Neural cell (in vitro differentiated cells): ENCODE data around the gene AMZ1. TPM values are rescaled to one million over a fixed set of nuclear protein-coding genes. Genes with fewer than 3 reads are reported as not detected.

Source experiments
- H2AFZ ChIP-seq: fragments of 200-600, 300-800 bp; sonication (generic), shearing (Covaris generic); 2 replicates; pipeline ENCODE4 v1.6.0; 2014; ENCODE audit warnings: low read depth, mild to moderate bottlenecking, antibody characterized with exemption, low read length, moderate library complexity
- H3F3A ChIP-seq: fragments of 200-600 bp; shearing (Covaris generic); 2 replicates; pipeline ENCODE4 v1.6.1; 2016; ENCODE audit warnings: mild to moderate bottlenecking, moderate library complexity, mixed read lengths, antibody characterized with exemption, low read length; ENCODE audit not compliant: insufficient read depth, poor library complexity, severe bottlenecking
- H3K27ac ChIP-seq: fragments of 200-600, 300-800 bp; sonication (generic), shearing (Covaris generic); 2 replicates; pipeline ENCODE4 v1.5.1; 2014; ENCODE audit warnings: mild to moderate bottlenecking, low read length, moderate library complexity
- H3K27me3 ChIP-seq: fragments of 300-800, 200-600 bp; sonication (generic), shearing (Covaris generic); 2 replicates; pipeline ENCODE4 v1.6.0; 2014; ENCODE audit warnings: mild to moderate bottlenecking, low read depth, low read length, moderate library complexity; ENCODE audit not compliant: insufficient read depth
- H3K36me3 ChIP-seq: fragments of 300-800, 200-600 bp; sonication (generic), shearing (Covaris generic); 2 replicates; pipeline ENCODE4 v1.5.1; 2014; ENCODE audit warnings: mild to moderate bottlenecking, antibody characterized with exemption, low read length, moderate library complexity; ENCODE audit not compliant: insufficient read depth
- H3K4me2 ChIP-seq: fragments of 300-800, 200-600 bp; sonication (generic), shearing (Covaris generic); 2 replicates; pipeline ENCODE4 v1.6.0; 2014; ENCODE audit warnings: mild to moderate bottlenecking, low read length
- H3K4me3 ChIP-seq: fragments of 300-800, 200-600 bp; sonication (generic), shearing (Covaris generic); 2 replicates; pipeline ENCODE4 v1.5.1; 2014; ENCODE audit warnings: mild to moderate bottlenecking, low read length, moderate library complexity
- H3K79me2 ChIP-seq: fragments of 200-600 bp; shearing (Covaris generic); replicated peaks from 2 replicates; pipeline ENCODE4 v1.6.0; 2014; ENCODE audit warnings: mild to moderate bottlenecking, low read length, moderate library complexity; ENCODE audit not compliant: insufficient read depth
- H3K9ac ChIP-seq: fragments of 300-800, 200-600 bp; sonication (generic), shearing (Covaris generic); 2 replicates; pipeline ENCODE4 v1.6.1; 2016; ENCODE audit warnings: mild to moderate bottlenecking, low read length, mixed read lengths
- H3K9me2 ChIP-seq: fragments of 200-600 bp; shearing (Covaris generic); 2 replicates; pipeline ENCODE4 v1.6.1; 2016; ENCODE audit warnings: mild to moderate bottlenecking, low read length, mixed read lengths; ENCODE audit not compliant: insufficient read depth
- H3K9me3 ChIP-seq: fragments of 200-600, 300-800 bp; sonication (generic), shearing (Covaris generic); 2 replicates; pipeline ENCODE4 v1.6.1; 2016; ENCODE audit warnings: mild to moderate bottlenecking, mixed run types, low read length, moderate library complexity, mixed read lengths
- H4K20me1 ChIP-seq: fragments of 200-600 bp; shearing (Covaris generic); 2 replicates; pipeline ENCODE4 v1.6.1; 2016; ENCODE audit warnings: mild to moderate bottlenecking, mixed run types; ENCODE audit not compliant: insufficient read depth
- EP300 ChIP-seq: fragments of 450-650 bp; conservative IDR thresholded peaks from 2 replicates; pipeline ENCODE4 v1.6.1; 2014; ENCODE audit warnings: antibody characterized with exemption, mild to moderate bottlenecking, moderate library complexity; ENCODE audit not compliant: poor library complexity, severe bottlenecking
- EZH2 ChIP-seq: fragments of 200-600, 300-800 bp; shearing (Covaris generic), sonication (generic); IDR thresholded peaks from 2 replicates; pipeline ENCODE4 v1.6.1; 2014; ENCODE audit warnings: antibody characterized with exemption, low read length, borderline replicate concordance, mild to moderate bottlenecking; ENCODE audit not compliant: insufficient read depth, poor library complexity, severe bottlenecking
- MXI1 ChIP-seq: fragments of 450-650 bp; conservative IDR thresholded peaks from 2 replicates; pipeline ENCODE4 v1.6.1; 2014; ENCODE audit warnings: antibody characterized with exemption, mild to moderate bottlenecking; ENCODE audit not compliant: poor library complexity, severe bottlenecking
- POLR2AphosphoS5 ChIP-seq: IDR thresholded peaks from 2 replicates; pipeline ENCODE4 v1.6.1; 2012
- RAD21 ChIP-seq: fragments of 450-650 bp; conservative IDR thresholded peaks from 2 replicates; pipeline ENCODE4 v1.6.1; 2014; ENCODE audit warnings: antibody characterized with exemption, mild to moderate bottlenecking, moderate library complexity
- SMC3 ChIP-seq: fragments of 450-650 bp; conservative IDR thresholded peaks from 2 replicates; pipeline ENCODE4 v1.6.1; 2014; ENCODE audit warnings: antibody characterized with exemption, mild to moderate bottlenecking, moderate library complexity; ENCODE audit not compliant: poor library complexity
- TAF1 ChIP-seq: IDR thresholded peaks from 2 replicates; pipeline ENCODE4 v1.6.1; 2012; ENCODE audit warnings: low read depth
- polyA plus RNA-seq: library from polyadenylated mRNA; depleted of rRNA; stranded (reverse); fragments of >200 nt; gene quantifications from 2 replicates; pipeline ENCODE4 v1.2.3, GENCODE V29; 2014
- TF ChIP-seq, protein P1 (sequence below): fragments of 450-650 bp; IDR thresholded peaks from 2 replicates; pipeline ENCODE4 v1.5.1; 2014; ENCODE audit warnings: antibody characterized with exemption, mild to moderate bottlenecking, moderate library complexity; ENCODE audit not compliant: poor library complexity, severe bottlenecking
- TF ChIP-seq, protein P2 (sequence below): IDR thresholded peaks from 2 replicates; pipeline ENCODE4 v1.6.1; 2012; ENCODE audit warnings: borderline replicate concordance

AMZ1 gene
- polyA plus RNA-seq, 1 donor from 2014 or later, result not detected

- Histone ChIP-seq H3K27me3 (no peaks in the 10 kb centered on the region), H4K20me1 (no peaks in the 10 kb centered on the region), H3F3A (no peaks in the 10 kb centered on the region), H2AFZ (no peak overlapping the region), H3K9me3 (no peaks in the 10 kb centered on the region), H3K27ac (no peak overlapping the region), H3K4me2 (no peak overlapping the region), H3K36me3 (no peaks in the 10 kb centered on the region), H3K79me2 (no peaks in the 10 kb centered on the region), H3K4me3 (no peak overlapping the region), H3K9ac (no peak overlapping the region), H3K9me2 (no peaks in the 10 kb centered on the region)
- no peak for TF ChIP-seq SMC3
- TF ChIP-seq MXI1, result no peak
- TF ChIP-seq, protein P1, sequence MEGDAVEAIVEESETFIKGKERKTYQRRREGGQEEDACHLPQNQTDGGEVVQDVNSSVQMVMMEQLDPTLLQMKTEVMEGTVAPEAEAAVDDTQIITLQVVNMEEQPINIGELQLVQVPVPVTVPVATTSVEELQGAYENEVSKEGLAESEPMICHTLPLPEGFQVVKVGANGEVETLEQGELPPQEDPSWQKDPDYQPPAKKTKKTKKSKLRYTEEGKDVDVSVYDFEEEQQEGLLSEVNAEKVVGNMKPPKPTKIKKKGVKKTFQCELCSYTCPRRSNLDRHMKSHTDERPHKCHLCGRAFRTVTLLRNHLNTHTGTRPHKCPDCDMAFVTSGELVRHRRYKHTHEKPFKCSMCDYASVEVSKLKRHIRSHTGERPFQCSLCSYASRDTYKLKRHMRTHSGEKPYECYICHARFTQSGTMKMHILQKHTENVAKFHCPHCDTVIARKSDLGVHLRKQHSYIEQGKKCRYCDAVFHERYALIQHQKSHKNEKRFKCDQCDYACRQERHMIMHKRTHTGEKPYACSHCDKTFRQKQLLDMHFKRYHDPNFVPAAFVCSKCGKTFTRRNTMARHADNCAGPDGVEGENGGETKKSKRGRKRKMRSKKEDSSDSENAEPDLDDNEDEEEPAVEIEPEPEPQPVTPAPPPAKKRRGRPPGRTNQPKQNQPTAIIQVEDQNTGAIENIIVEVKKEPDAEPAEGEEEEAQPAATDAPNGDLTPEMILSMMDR, result no peak
- TF ChIP-seq RAD21, result no peak
- TF ChIP-seq, protein P2, sequence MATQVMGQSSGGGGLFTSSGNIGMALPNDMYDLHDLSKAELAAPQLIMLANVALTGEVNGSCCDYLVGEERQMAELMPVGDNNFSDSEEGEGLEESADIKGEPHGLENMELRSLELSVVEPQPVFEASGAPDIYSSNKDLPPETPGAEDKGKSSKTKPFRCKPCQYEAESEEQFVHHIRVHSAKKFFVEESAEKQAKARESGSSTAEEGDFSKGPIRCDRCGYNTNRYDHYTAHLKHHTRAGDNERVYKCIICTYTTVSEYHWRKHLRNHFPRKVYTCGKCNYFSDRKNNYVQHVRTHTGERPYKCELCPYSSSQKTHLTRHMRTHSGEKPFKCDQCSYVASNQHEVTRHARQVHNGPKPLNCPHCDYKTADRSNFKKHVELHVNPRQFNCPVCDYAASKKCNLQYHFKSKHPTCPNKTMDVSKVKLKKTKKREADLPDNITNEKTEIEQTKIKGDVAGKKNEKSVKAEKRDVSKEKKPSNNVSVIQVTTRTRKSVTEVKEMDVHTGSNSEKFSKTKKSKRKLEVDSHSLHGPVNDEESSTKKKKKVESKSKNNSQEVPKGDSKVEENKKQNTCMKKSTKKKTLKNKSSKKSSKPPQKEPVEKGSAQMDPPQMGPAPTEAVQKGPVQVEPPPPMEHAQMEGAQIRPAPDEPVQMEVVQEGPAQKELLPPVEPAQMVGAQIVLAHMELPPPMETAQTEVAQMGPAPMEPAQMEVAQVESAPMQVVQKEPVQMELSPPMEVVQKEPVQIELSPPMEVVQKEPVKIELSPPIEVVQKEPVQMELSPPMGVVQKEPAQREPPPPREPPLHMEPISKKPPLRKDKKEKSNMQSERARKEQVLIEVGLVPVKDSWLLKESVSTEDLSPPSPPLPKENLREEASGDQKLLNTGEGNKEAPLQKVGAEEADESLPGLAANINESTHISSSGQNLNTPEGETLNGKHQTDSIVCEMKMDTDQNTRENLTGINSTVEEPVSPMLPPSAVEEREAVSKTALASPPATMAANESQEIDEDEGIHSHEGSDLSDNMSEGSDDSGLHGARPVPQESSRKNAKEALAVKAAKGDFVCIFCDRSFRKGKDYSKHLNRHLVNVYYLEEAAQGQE, result no peak
- no peak for TF ChIP-seq POLR2AphosphoS5
- TF ChIP-seq EZH2, result no peak
- TF ChIP-seq EP300, result no peak
- TF ChIP-seq TAF1, result no peak
Observed at GRCh38 chr7:2729031-2729892, 41.3 kb downstream of the AMZ1 start.

GRCh38 chr7:2729893-2730716 lies 42.1 kb downstream of the AMZ1 start:
- Histone ChIP-seq H3K27me3 (no peaks in the 10 kb centered on the region), H3K9me2 (no peaks in the 10 kb centered on the region), H4K20me1 (no peaks in the 10 kb centered on the region), H3K4me2 (no peak overlapping the region), H3F3A (no peaks in the 10 kb centered on the region), H3K36me3 (no peaks in the 10 kb centered on the region), H3K9ac (no peak overlapping the region), H2AFZ (no peak overlapping the region), H3K9me3 (no peaks in the 10 kb centered on the region), H3K4me3 (no peak overlapping the region), H3K79me2 (no peaks in the 10 kb centered on the region), H3K27ac (no peak overlapping the region)
- TF ChIP-seq MXI1 (no peak), SMC3 (no peak), EZH2 (no peak), RAD21 (no peak), EP300 (no peak), POLR2AphosphoS5 (no peak), TAF1 (no peak)
- TF ChIP-seq, protein P2, result no peak
- TF ChIP-seq, protein P1, result no peak
